IMR-90 (cell line): ENCODE results near the gene OR51E1. TPM values are rescaled to one million over a fixed set of nuclear protein-coding genes. Genes with fewer than 3 reads are reported as not detected.

ENCODE experiments used
- ATAC-seq: fragments of 200-7000 bp; cut with Tn5 transposase; 2 replicates; pipeline ENCODE4 v1.9.1; 2020; ENCODE audit warnings: low read depth, mild to moderate bottlenecking, moderate library complexity
- BruUV-seq: library from RNA; stranded (reverse); fragments of 400-500 nt; replicated peaks from 2 replicates; lab custom pipeline; 2021; lab: Mats Ljungman, UMichigan
- CTCF ChIA-PET: fragments of 300-600 bp; formaldehyde crosslinking; extraction: SDS; loops from one replicate; lab custom pipeline; 2021; ENCODE audit warnings: antibody characterized with exemption; lab: Yijun Ruan, JAX
- POLR2A ChIA-PET: fragments of 300-600 bp; sonication (Branson Sonifier 250); formaldehyde crosslinking; loops from one replicate; lab custom pipeline; 2022; ENCODE audit warnings: antibody characterized with exemption; ENCODE audit not compliant: unreplicated experiment; lab: Charles Lee
- DNase-seq: peaks from one replicate; pipeline ENCODE4 v3.0.0; 2013
- H2AFZ ChIP-seq: replicated peaks from 2 replicates; pipeline ENCODE3; 2013; ENCODE audit warnings: low read length, mild to moderate bottlenecking; ENCODE audit not compliant: poor library complexity
- H2AK5ac ChIP-seq: 2 replicates; pipeline ENCODE4 v1.6.1; 2013; ENCODE audit warnings: low read depth, low read length, inconsistent platforms
- H2AK9ac ChIP-seq: replicated peaks from 2 replicates; pipeline ENCODE3; 2013; ENCODE audit warnings: mild to moderate bottlenecking, low read depth, low read length, moderate library complexity; ENCODE audit not compliant: poor library complexity
- H2BK120ac ChIP-seq: 2 replicates; pipeline ENCODE4 v1.6.1; 2013; ENCODE audit warnings: low read depth, low read length, inconsistent platforms
- H2BK15ac ChIP-seq: 3 replicates; pipeline ENCODE4 v1.6.1; 2013; ENCODE audit warnings: low read depth, low read length, inconsistent platforms
- H2BK20ac ChIP-seq: 2 replicates; pipeline ENCODE4 v1.6.1; 2013; ENCODE audit warnings: low read depth, mild to moderate bottlenecking, inconsistent platforms, low read length, moderate library complexity
- H2BK5ac ChIP-seq: 2 replicates; pipeline ENCODE4 v1.6.1; 2013; ENCODE audit warnings: mild to moderate bottlenecking, low read depth, low read length, inconsistent platforms; ENCODE audit not compliant: poor library complexity, severe bottlenecking
- H3K14ac ChIP-seq: replicated peaks from 2 replicates; pipeline ENCODE4 v1.6.1; 2013; ENCODE audit warnings: low read depth, low read length, inconsistent platforms
- H3K18ac ChIP-seq: 2 replicates; pipeline ENCODE4 v1.6.1; 2013; ENCODE audit warnings: low read depth, low read length, control low read depth
- H3K23ac ChIP-seq: 2 replicates; pipeline ENCODE4 v1.6.1; 2013; ENCODE audit warnings: low read depth, low read length, inconsistent platforms
- H3K27ac ChIP-seq: 2 replicates; pipeline ENCODE4 v1.5.1; 2013; ENCODE audit warnings: mild to moderate bottlenecking, control low read depth, low read length; ENCODE audit not compliant: insufficient read depth
- H3K27me3 ChIP-seq: 2 replicates; pipeline ENCODE4 v1.6.1; 2013; ENCODE audit warnings: low read length; ENCODE audit not compliant: control insufficient read depth, insufficient read depth
- H3K36me3 ChIP-seq: 2 replicates; pipeline ENCODE4 v1.6.1; 2013; ENCODE audit warnings: low read length, mixed read lengths; ENCODE audit not compliant: control insufficient read depth, insufficient read depth
- H3K4ac ChIP-seq: 2 replicates; pipeline ENCODE4 v1.6.1; 2013; ENCODE audit warnings: low read depth, low read length, inconsistent platforms
- H3K4me1 ChIP-seq: 2 replicates; pipeline ENCODE4 v1.6.1; 2013; ENCODE audit warnings: low read length, mixed read lengths; ENCODE audit not compliant: control insufficient read depth, insufficient read depth
- H3K4me2 ChIP-seq: 2 replicates; pipeline ENCODE4 v1.6.1; 2013; ENCODE audit warnings: low read depth, mild to moderate bottlenecking, control low read depth, low read length, moderate library complexity
- H3K4me3 ChIP-seq: 2 replicates; pipeline ENCODE4 v1.5.1; 2013; ENCODE audit warnings: low read depth, mild to moderate bottlenecking, control low read depth, low read length, moderate library complexity; ENCODE audit not compliant: insufficient read depth
- H3K56ac ChIP-seq: 2 replicates; pipeline ENCODE4 v1.6.1; 2013; ENCODE audit warnings: low read length, inconsistent platforms; ENCODE audit not compliant: insufficient read depth; ENCODE audit errors: extremely low read depth
- H3K79me1 ChIP-seq, 2 experiments: 2 replicates each; pipeline ENCODE4 v1.6.1; 2013; ENCODE audit warnings: low read length in 2 of 2, inconsistent platforms in 1 of 2, low read depth in 1 of 2
- H3K9ac ChIP-seq: 2 replicates; pipeline ENCODE4 v1.6.1; 2013; ENCODE audit warnings: low read depth, low read length, control low read depth
- H3K9me1 ChIP-seq: 2 replicates; pipeline ENCODE4 v1.6.1; 2013; ENCODE audit warnings: low read length, inconsistent platforms; ENCODE audit not compliant: insufficient read depth
- H3K9me3 ChIP-seq: 2 replicates; pipeline ENCODE4 v1.6.1; 2013; ENCODE audit warnings: low read length; ENCODE audit not compliant: control insufficient read depth, insufficient read depth
- H4K20me1 ChIP-seq: 2 replicates; pipeline ENCODE4 v1.6.1; 2013; ENCODE audit warnings: low read length, inconsistent platforms; ENCODE audit not compliant: insufficient read depth
- H4K5ac ChIP-seq: 2 replicates; pipeline ENCODE4 v1.6.1; 2013; ENCODE audit warnings: mild to moderate bottlenecking, low read depth, low read length, control low read depth
- H4K8ac ChIP-seq, 2 experiments: 2 replicates each; pipeline ENCODE4 v1.6.1; 2013; ENCODE audit warnings: low read depth in 2 of 2, low read length in 2 of 2, control low read depth in 1 of 2, inconsistent platforms in 1 of 2
- H4K91ac ChIP-seq: 2 replicates; pipeline ENCODE4 v1.6.1; 2013; ENCODE audit warnings: low read depth, low read length, inconsistent platforms; ENCODE audit not compliant: insufficient read depth
- BHLHE40 ChIP-seq: fragments of 150-350 bp; IDR thresholded peaks from 2 replicates; pipeline ENCODE4 v1.6.1; 2016; ENCODE audit warnings: mild to moderate bottlenecking, low read depth, low read length
- CEBPB ChIP-seq: IDR thresholded peaks from 2 replicates; pipeline ENCODE4 v1.6.1; 2012; ENCODE audit warnings: low read depth, low read length, improper control_type of control experiment
- CHD1 ChIP-seq: IDR thresholded peaks from 2 replicates; pipeline ENCODE4 v1.6.1; 2012; ENCODE audit warnings: low read depth, low read length, improper control_type of control experiment
- FOS ChIP-seq: fragments of 150-350 bp; IDR thresholded peaks from 2 replicates; pipeline ENCODE4 v1.6.1; 2016; ENCODE audit warnings: low read depth, low read length
- MAFK ChIP-seq: IDR thresholded peaks from 2 replicates; pipeline ENCODE4 v1.6.1; 2012; ENCODE audit warnings: low read depth, low read length, improper control_type of control experiment
- MAZ ChIP-seq: IDR thresholded peaks from 2 replicates; pipeline ENCODE4 v1.6.1; 2012; ENCODE audit warnings: low read depth, mild to moderate bottlenecking, low read length, improper control_type of control experiment, moderate library complexity, borderline replicate concordance
- MXI1 ChIP-seq: IDR thresholded peaks from 2 replicates; pipeline ENCODE4 v1.6.1; 2012; ENCODE audit warnings: low read depth, mild to moderate bottlenecking, low read length, moderate library complexity, borderline replicate concordance
- NFE2L2 ChIP-seq: fragments of 150-350 bp; IDR thresholded peaks from 2 replicates; pipeline ENCODE4 v1.6.1; 2016; ENCODE audit warnings: low read depth, mild to moderate bottlenecking, low read length
- POLR2A ChIP-seq: IDR thresholded peaks from 2 replicates; pipeline ENCODE4 v1.6.1; 2012; ENCODE audit warnings: mild to moderate bottlenecking, low read depth, low read length
- RAD21 ChIP-seq: IDR thresholded peaks from 2 replicates; pipeline ENCODE4 v1.6.1; 2012; ENCODE audit warnings: low read length, improper control_type of control experiment
- SMC3 ChIP-seq: fragments of 150-350 bp; IDR thresholded peaks from 2 replicates; pipeline ENCODE4 v1.6.1; 2016; ENCODE audit warnings: low read depth, mild to moderate bottlenecking, antibody characterized with exemption, low read length, moderate library complexity
- WGBS, 2 experiments: methylation state at CpG; one replicate each; pipeline versions ENCODE4 v1.1.5 to v1.1.7; 2013; ENCODE audit warnings: missing lambda C conversion rate in 2 of 2; ENCODE audit not compliant: insufficient read length in 1 of 2; ENCODE audit errors: extremely low coverage in 2 of 2; 5-methylcytosine and 5-hydroxymethylcytosine counted together
- dilution Hi-C: fragments of 300-500 bp; cut with HindIII; formaldehyde crosslinking; loops from one replicate; pipeline ENCODE4 v1.14.3; 2018; ENCODE audit warnings: low sequenced_read_pairs; ENCODE audit not compliant: unreplicated experiment
- in situ Hi-C: fragments of 300-500 bp; cut with MboI; formaldehyde crosslinking; loops from 3 replicates; pipeline ENCODE4 v1.14.3; 2019; ENCODE audit warnings: low sequenced_read_pairs, inconsistent platforms, mixed read lengths
- intact Hi-C: fragments of 100-400 bp; cut with micrococcal nuclease; formaldehyde crosslinking; loops from 2 replicates; pipeline ENCODE4 v1.10.0; 2022
- polyA plus RNA-seq, 3 experiments: library from polyadenylated mRNA; depleted of rRNA; stranded (reverse); fragments of >200 nt; gene quantifications; 2 replicates each; pipeline ENCODE4 v1.2.3, GENCODE V29; 2012; ENCODE audit warnings: low replicate concordance in 1 of 3
- total RNA-seq: library from RNA; depleted of rRNA; stranded (reverse); fragments of >200 nt; gene quantifications from 2 replicates; pipeline ENCODE4 v1.2.3, GENCODE V29; 2012
- TF ChIP-seq, protein P1 (sequence below): fragments of 150-350 bp; IDR thresholded peaks from 2 replicates; pipeline ENCODE4 v1.6.1; 2017; ENCODE audit warnings: mild to moderate bottlenecking, antibody characterized with exemption, low read length, low read depth
- TF ChIP-seq, protein P2 (sequence below): conservative IDR thresholded peaks from 2 replicates; pipeline ENCODE4 v1.5.1; 2012; ENCODE audit warnings: mild to moderate bottlenecking, low read depth, low read length, improper control_type of control experiment
- TF ChIP-seq, protein P3 (sequence below): fragments of 150-350 bp; IDR thresholded peaks from 2 replicates; pipeline ENCODE4 v1.6.1; 2016; ENCODE audit warnings: low read depth, mild to moderate bottlenecking, low read length, moderate library complexity, borderline replicate concordance

Gene OR51E1
- total and polyA plus RNA-seq, 2 of the 4 experiments (the other 2 are of a cell fraction): 0.02 TPM; not detected in 1

DNA sequence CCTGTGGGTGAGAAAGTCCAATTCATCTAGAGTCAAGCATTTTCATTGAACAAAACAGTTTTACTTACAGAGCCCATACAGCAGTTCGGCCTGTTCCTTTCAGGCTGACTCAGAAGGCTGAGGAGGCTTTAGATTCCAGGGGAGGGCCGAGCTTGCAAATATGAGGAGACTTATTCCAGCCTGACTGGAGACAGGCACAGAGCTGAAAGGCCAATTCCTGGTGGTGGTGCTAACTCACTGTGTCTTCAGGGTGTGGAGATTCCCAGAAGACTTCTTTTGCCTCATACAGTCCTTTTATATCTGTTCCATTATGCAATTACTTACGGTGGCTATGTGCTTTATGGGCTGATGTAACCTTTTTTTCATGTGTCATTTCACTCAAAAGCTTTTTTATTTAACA is 53.8 kb downstream of the OR51E1 start, which contains the start of gene OR51E2:
TSS of gene OR51E2 (minus strand) at position 269 of the 400 bp plus-strand sequence. CDS start 15,142 bp downstream, outside the sequence.
- Histone ChIP-seq H3K9ac (peak within 1 kb of the TSS; percentile 50; the same call in 1 of the 2 replicates), H2BK20ac (0 out of 2 replicates have a peak within 1 kb of the TSS, but pooled peaks have one; percentile 1), H4K8ac (peak within 1 kb of the TSS in 1 of 2 experiments; percentile 62; a peak in 2 of 4 replicates), H2AK9ac (no peak within 1 kb of the TSS), H2AFZ (peak within 1 kb of the TSS; percentile 67), H2BK5ac (peak within 1 kb of the TSS; percentile 47), H2BK120ac (peak within 1 kb of the TSS; percentile 49; the same call in 1 of the 2 replicates), H3K27ac (peak within 1 kb of the TSS; percentile 38; the same call in 1 of the 2 replicates), H3K79me1 (no peaks in the 10 kb centered on the region), H4K5ac (no peak within 1 kb of the TSS; the same call in 1 of the 2 replicates), H2BK15ac (no peak within 1 kb of the TSS), H4K91ac (peak within 1 kb of the TSS; percentile 25; the same call in 1 of the 2 replicates), H3K56ac (no peak within 1 kb of the TSS), H2AK5ac (no peak within 1 kb of the TSS), H3K9me3 (no peaks in the 10 kb centered on the region), H3K36me3 (no peaks in the 10 kb centered on the region), H3K9me1 (no peaks in the 10 kb centered on the region), H4K20me1 (no peaks in the 10 kb centered on the region), H3K14ac (no peak within 1 kb of the TSS), H3K23ac (no peak within 1 kb of the TSS), H3K4me1 (peaks cover 2% of the 10 kb centered on the region), H3K4me2 (peak within 1 kb of the TSS; percentile 64), H3K27me3 (no peaks in the 10 kb centered on the region), H3K4ac (peak within 1 kb of the TSS; percentile 16; the same call in 1 of the 2 replicates), H3K18ac (peak within 1 kb of the TSS; percentile 23; the same call in 1 of the 2 replicates), H3K4me3 (no peak within 1 kb of the TSS)
- in situ Hi-C loops: no loop called here
- POLR2A ChIA-PET: no interaction called here
- ATAC-seq: peak; percentile 92
- WGBS, 2 experiments: no CpG with 5 or more reads among the region's 3 CpGs
- CTCF ChIA-PET: interaction anchor here (1.1 kb wide), 1 partner anchor 61 kb away, joined by 3 read pairs; no protein-coding TSS in a partner anchor
- TF ChIP-seq CHD1 (no peak), BHLHE40 (no peak), RAD21 (peak; percentile 13; the same call in 1 of the 2 replicates), NFE2L2 (no peak), SMC3 (no peak), MAFK (no peak), MAZ (no peak), POLR2A (no peak), FOS (no peak), CEBPB (0 out of 2 replicates have a peak, but pooled peaks have one; percentile 38), MXI1 (no peak)
- TF ChIP-seq, protein P1, sequence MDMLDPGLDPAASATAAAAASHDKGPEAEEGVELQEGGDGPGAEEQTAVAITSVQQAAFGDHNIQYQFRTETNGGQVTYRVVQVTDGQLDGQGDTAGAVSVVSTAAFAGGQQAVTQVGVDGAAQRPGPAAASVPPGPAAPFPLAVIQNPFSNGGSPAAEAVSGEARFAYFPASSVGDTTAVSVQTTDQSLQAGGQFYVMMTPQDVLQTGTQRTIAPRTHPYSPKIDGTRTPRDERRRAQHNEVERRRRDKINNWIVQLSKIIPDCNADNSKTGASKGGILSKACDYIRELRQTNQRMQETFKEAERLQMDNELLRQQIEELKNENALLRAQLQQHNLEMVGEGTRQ: no peak
- TF ChIP-seq, protein P2, sequence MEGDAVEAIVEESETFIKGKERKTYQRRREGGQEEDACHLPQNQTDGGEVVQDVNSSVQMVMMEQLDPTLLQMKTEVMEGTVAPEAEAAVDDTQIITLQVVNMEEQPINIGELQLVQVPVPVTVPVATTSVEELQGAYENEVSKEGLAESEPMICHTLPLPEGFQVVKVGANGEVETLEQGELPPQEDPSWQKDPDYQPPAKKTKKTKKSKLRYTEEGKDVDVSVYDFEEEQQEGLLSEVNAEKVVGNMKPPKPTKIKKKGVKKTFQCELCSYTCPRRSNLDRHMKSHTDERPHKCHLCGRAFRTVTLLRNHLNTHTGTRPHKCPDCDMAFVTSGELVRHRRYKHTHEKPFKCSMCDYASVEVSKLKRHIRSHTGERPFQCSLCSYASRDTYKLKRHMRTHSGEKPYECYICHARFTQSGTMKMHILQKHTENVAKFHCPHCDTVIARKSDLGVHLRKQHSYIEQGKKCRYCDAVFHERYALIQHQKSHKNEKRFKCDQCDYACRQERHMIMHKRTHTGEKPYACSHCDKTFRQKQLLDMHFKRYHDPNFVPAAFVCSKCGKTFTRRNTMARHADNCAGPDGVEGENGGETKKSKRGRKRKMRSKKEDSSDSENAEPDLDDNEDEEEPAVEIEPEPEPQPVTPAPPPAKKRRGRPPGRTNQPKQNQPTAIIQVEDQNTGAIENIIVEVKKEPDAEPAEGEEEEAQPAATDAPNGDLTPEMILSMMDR: no peak
- TF ChIP-seq, protein P3, sequence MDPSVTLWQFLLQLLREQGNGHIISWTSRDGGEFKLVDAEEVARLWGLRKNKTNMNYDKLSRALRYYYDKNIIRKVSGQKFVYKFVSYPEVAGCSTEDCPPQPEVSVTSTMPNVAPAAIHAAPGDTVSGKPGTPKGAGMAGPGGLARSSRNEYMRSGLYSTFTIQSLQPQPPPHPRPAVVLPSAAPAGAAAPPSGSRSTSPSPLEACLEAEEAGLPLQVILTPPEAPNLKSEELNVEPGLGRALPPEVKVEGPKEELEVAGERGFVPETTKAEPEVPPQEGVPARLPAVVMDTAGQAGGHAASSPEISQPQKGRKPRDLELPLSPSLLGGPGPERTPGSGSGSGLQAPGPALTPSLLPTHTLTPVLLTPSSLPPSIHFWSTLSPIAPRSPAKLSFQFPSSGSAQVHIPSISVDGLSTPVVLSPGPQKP: no peak
- intact Hi-C loops: loop anchor here (2.0 kb wide), 1 partner anchor 61 kb away; the partner anchor contains the start of gene OR51D1
- no TSS peak for BruUV-seq
- peak; percentile 78 for DNase-seq
- dilution Hi-C loops: no loop called here
